H1 (cell line): ENCODE measurements around the gene STAT1.

ENCODE experiments used
- ATF2 ChIP-seq: IDR thresholded peaks from 2 replicates; pipeline ENCODE4 v1.6.1; 2012; ENCODE audit warnings: low read length, inconsistent platforms
- CTCF ChIP-seq, 3 experiments: IDR thresholded peaks; 1 replicate in 2 of 3; 2 replicates in 1 of 3; pipeline versions ENCODE4 v1.5.1 to v1.6.1; 2011; ENCODE audit warnings: low read length in 3 of 3, mild to moderate bottlenecking in 3 of 3, inconsistent platforms in 2 of 3, low read depth in 1 of 3, moderate library complexity in 1 of 3; ENCODE audit not compliant: insufficient read depth in 1 of 3; ENCODE audit errors: control extremely low read depth in 1 of 3
- EZH2 ChIP-seq: fragments of 200-600 bp; sonication (generic); IDR thresholded peaks from 2 replicates; pipeline ENCODE4 v1.7.1; 2012; ENCODE audit warnings: low read depth, mild to moderate bottlenecking, moderate library complexity, low read length, inconsistent platforms; ENCODE audit not compliant: severe bottlenecking
- JUN ChIP-seq: IDR thresholded peaks from 2 replicates; pipeline ENCODE4 v1.6.1; 2011; ENCODE audit warnings: low read depth, mild to moderate bottlenecking, improper control_type of control experiment, low read length
- MAFK ChIP-seq: IDR thresholded peaks from 2 replicates; pipeline ENCODE4 v1.6.1; 2012; ENCODE audit warnings: low read depth, mild to moderate bottlenecking, improper control_type of control experiment, low read length
- POLR2A ChIP-seq, 2 experiments: IDR thresholded peaks; 1 replicate in 1 of 2; 2 replicates in 1 of 2; pipeline ENCODE4 v1.6.1; 2011; ENCODE audit warnings: low read depth in 2 of 2, low read length in 2 of 2, mild to moderate bottlenecking in 2 of 2; ENCODE audit errors: control extremely low read depth in 1 of 2
- SIX5 ChIP-seq: IDR thresholded peaks from 2 replicates; pipeline ENCODE4 v1.6.1; 2011; ENCODE audit warnings: mild to moderate bottlenecking, low read depth, low read length
- TCF12 ChIP-seq: IDR thresholded peaks from 2 replicates; pipeline ENCODE4 v1.6.1; 2011; ENCODE audit warnings: low read depth, mild to moderate bottlenecking, low read length
- ZNF274 ChIP-seq: IDR thresholded peaks from 2 replicates; pipeline ENCODE4 v1.7.0; 2012; ENCODE audit warnings: low read length, borderline replicate concordance; ENCODE audit errors: extremely low read depth

- TF ChIP-seq SIX5 (no peak), ZNF274 (no peak), EZH2 (no peak), CTCF (IDR thresholded peaks at IDR 0.05; ENCODE audit: control extremely low read depth in 1 of 3, insufficient read depth in 1 of 3, low read depth in 1 of 3, low read length in 3 of 3) (no peak), TCF12 (0 out of 2 replicates have a peak, but pooled peaks have one; percentile 37), POLR2A (IDR thresholded peaks at IDR 0.05; ENCODE audit: control extremely low read depth in 1 of 2, low read depth in 2 of 2, low read length in 2 of 2) (peak; percentile 86 to 98), MAFK (no peak), ATF2 (no peak), JUN (no peak)
These were observed at the start of gene STAT1 for GRCh38 chr2:191013932-191014652.
